HG03064 (cell line): ENCODE data around the gene TNRC6A.

Source experiments
- ATAC-seq: cut with Tn5 transposase; IDR thresholded peaks from one replicate; pipeline ENCODE4 v1.9.1; 2021; ENCODE audit warnings: low read depth; ENCODE audit not compliant: unreplicated experiment

Gene TNRC6A

DNA sequence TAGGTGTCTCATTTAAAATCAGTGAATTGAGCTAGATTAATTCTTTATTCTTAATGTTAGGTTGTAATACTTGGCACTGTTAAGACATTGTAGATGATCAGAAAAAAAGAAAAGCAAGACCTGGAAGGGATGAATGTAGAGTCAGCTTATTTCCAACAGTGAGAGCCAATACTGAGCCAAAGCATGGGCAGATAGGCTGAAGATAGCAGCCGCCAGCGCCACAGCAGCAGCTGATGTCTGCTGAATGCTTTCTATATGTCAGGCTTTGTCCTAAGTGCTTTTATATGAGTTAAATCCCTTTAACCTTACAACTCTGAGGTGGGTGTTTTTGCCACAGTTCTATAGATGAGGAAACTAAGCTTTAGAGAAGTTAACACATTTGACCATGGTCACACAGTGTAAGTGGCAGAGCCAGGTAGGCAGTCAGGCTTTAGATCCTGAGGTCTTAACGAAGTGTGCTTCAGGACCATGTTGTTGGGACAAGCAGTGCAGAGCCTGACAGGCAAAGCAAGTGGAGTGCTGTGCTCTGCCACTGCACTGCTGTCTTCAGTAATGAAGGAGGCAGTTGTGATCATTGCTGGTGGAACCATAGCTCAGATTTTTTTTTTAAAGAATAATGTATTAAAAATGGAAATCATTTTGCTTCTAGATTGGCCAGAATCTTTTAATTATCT is 25.9 kb downstream of the TNRC6A start:
- ATAC-seq = no peak

DNA sequence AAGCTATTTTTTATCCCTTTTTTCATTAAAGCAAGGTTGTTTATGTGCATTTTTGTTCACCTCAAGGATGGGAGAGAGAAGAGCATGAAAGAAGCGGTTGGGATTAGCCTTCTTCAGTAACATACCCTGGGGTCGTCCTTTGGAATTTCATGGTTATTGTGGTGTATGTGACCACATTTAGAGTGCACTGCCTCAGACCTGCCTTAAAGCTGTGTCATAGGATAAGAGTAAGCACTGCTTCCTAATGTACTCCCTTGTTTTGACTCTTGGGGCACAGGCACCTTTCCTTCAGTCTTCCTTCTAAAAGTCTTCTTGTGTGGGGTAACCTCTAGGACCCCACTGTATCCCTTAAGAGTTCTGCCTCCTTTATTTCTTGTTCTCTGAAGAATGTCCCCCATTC is 28.9 kb downstream of the TNRC6A start:
- ATAC-seq = no peak

DNA sequence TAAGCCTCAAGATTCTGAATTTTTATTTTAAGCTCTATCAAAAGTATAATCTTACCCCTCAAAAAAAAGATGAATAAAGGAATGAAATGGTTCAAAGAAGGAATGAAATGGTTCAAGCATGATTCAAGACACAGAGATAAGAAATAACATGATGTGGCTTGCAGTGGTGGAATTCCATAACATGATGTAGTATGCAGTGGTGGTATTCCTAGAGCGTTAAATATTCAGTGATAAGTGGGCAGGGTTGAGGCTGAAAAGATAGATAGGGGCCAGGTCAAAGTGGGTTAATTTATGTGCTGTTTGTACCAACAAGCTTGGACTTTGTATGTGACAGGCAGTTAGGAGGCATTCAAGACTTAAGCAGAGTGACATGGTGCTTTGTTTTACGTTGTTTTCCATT is 29.6 kb downstream of the TNRC6A start:
- ATAC-seq = no peak

DNA sequence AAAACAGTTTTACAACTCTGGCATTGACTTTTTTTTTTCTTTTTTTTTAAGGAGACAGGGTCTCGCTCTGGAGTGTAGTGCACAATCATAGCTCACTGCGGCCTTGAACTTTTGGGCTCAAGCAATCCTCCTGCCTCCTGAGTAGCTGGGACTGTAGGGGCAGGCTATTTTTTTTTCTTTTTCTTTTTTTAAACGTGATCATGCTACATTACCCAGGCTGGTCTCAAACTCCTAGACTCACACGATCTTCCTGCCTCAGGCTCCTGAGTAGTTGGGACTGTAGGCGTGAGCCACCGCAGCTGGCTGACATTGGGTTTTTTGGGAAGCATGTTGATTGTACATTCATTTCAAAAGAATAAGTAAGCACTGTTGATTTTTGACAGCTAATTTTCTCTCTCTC is 32.1 kb downstream of the TNRC6A start:
- ATAC-seq = no peak

DNA sequence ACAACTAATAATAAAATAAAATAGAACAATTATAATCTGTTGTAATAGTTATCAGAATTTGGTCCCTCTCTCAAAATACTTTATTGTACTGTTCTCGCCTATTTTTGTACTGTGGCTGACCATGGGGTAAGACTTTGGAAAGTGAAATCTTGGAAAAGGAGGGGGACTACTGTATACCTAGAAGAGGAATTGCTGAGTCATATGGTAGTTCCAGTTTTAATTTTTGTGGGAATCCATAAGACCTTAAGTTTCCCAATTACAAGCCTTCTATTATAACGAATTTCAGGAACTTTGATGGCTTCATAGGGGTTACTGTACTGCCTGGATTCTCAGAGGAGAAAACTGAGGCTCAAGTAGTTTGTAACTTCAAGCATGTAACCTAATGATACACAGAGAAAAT is 35.5 kb downstream of the TNRC6A start:
- no peak for ATAC-seq

DNA sequence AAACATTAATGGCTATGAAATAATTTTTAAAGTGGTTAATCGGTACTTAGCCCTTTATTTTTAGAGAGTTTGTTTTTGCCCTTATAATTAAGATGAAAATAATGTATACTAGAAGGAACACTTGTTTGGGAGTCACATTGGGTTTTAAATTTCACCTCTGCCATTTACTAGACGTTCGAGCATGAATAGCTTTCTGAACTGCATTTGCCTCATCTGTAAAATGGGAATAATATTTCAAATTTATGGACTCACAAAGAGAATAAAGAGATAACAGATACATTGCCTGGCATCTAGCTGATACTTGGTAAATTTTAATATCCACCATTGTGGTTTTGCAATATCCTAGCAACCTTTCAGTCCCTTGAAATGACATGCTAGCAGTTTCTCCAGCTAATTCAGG is 36.6 kb downstream of the TNRC6A start:
- no peak for ATAC-seq

DNA sequence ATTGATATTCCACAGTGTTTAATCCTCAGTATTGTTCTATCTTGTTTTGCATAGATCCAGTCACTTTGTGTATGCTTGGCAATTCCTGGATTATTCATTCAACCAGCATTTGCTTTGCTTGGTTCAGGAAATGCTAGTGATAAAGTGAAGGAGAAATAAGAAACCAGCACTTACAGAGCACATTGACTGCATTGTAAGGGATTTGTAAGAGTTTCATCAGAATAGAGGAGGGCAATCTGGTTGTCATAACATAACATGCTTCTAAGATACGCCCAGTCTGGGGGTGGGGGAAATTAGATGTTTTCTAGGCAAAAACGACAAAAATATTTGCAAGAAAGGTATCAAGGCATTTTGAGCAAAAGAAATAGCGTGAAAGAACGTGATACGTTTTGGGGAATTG is 40.4 kb downstream of the TNRC6A start:
- ATAC-seq = no peak

DNA sequence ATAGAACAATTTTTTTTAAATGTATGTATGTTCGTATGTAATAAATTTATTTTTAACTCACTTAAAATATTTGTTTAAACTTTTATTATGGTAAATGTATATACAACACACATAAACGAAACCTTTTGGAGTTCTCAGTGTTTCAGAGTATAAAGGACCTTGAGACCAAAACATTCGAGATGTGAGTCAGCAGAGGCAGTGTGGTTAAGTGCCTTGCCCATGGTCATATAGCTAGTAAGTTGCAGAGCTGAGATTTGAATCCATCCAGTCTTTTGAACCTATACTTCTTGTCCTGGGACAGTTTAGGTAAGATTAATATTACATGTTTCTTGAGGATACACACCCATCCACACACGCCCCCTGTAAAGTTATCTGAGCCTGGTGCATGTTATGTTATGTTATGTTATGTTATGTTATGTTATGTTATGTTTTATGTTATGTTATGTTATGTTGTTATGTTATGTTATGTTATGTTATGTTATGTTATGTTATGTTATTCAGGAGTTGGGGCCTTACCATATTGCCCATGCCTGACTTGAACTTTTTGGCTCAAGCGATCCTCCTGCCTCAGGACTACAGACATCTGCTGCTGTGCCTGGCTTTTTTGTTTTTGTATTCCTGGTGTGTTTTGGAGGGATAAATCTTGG is 41.8 kb downstream of the TNRC6A start:
- ATAC-seq = no peak

DNA sequence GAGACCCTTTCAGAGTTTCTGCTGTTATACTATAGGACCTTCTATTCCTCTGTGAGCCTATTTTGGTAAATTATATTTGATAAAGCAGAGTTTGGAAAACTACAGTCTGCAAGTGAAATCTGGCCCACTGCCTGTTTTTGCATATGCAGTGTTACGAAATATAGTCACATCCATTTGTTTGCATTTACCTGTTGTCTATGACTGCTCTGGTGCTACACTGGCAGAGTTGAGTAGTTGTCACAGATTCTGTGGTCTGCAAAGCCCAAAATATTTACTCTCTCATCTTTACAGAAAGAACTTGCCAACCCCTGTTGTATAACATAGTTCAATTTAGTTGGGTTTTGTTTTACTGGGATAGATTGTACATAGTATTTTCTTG is 42.3 kb downstream of the TNRC6A start:
- no peak for ATAC-seq

DNA sequence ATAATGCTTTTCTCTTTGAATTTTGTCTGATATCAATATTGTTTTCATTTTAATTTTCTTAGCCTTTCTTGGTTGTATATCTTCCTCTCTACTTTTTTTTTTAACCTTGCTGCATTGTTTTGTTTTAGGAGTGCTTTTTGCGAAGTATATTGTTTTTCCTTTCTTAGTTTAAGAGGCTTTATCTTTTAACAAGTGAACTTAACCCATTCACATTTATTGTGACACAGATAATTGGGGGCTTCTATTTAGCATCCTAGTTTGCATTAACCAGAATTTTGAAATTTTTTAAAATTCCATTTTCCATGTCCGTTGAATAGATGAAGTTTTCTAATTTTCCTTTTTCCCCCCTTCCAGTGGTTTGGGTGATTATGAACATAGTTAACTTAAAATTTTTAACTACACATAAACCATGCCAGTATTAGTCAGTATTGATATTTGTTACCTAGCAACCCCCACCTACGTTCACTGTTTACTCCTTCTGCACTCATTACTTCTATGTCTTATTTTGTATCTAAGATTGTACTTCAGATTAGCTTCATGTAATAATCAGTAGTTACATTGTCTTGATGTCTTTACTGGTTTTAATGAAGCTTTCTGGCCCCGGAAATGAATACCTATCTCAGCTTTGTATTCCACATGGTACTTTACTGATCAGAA is 44.4 kb downstream of the TNRC6A start:
- no peak for ATAC-seq

DNA sequence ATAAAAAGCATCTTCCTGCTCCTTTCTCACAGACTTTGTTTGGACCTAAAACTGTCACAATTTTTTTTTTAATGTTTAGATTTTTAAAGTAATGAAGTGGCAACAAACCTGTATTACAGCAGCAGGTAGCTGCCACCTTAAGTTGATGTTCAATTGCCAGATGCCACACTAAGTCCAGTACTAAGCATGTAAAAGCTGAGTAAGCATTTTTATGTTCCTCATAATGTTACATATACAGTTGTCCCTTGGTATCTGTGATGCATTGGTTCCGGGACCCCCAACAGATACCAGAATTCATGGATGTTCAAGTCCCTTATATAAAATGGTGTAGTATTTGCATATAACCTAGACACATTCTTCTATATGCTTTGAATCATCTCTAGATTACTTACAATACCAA is 45.1 kb downstream of the TNRC6A start:
- ATAC-seq = no peak

DNA sequence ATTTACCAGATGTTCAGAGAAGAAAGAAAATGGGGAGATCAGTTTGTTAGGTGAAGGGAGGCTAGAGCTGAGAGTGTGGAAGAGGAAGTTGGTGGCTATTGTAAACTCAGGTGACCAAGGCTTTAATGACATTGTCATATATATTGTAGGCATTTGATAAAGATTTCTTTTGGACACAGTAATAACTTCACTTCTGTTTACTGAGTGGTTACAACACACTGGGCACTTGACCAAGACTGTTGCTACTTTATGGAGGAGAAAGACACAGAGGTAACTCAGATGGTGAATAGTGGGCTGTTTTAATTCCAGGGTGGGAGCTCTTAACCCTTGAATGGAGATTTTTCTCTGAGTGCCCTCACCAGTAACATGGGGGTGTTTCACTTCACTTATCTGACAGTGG is 46.0 kb downstream of the TNRC6A start:
- ATAC-seq = no peak

DNA sequence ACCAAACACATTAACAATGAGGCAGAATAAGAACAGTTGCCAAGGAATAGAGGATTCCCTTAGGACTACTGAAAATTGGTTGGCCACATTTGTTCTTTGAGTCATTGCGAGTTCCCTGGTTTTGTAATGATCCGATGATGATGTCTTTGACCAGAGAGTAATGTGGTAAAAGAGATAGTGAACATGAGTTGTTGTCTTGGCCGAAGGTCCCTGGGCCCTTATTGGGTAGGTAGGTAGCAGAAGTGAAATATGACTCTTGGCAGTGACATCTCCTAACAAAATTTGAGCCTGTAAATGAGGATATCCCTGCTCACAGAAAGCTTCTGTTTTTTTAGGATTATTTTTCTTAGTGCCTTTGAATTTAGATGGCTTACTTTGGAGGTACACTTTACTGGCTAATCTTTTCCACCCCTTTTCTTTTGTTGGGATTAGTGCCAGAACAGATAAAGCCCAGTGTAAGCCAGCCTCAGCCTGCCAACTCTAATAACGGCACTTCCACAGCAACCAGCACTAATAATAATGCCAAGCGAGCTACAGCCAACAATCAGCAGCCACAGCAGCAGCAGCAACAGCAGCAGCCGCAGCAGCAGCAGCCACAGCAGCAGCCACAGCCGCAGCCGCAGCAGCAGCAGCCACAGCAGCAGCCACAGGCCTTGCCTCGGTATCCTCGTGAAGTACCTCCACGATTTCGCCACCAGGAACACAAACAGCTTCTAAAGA is 47.2 kb downstream of the TNRC6A start:
- no peak for ATAC-seq

DNA sequence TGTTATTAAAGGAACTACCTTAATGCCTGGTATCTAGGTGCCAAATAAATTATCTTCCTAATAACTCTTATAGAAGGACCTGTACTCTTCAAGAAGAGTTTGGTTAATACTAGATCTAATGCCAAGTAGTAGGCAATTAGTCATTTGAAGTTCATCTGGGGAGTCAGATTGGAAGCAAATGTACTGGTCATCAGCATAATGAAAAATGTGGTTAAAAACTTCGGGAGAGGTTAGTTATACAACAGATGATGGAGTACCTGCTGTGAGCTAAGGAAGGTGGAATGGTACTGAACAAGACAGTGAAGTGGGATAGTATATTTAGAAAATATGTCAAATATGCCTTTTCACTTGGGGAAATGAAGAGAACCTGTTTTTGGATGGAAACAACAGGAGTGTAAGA is 49.2 kb downstream of the TNRC6A start:
- no peak for ATAC-seq

DNA sequence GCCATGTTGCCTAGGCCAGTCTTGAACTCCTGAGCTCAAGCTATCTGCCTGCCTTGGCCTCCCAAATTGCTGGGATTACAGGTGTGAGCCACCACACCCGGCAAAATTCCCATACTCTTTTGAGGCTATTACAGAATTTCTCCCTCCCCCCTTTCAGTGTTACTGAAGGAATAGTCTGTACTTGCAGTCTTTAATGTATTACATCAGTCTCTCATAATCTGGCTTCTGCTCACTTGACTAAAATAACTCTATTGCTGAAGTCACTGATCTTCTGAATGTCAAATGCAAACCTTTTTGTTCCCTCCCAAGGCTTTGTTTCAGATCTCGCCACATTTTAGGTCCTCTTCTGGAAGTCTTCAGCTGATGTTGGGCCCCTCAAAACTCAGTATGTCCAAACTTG is 51.8 kb downstream of the TNRC6A start:
- ATAC-seq = no peak

DNA sequence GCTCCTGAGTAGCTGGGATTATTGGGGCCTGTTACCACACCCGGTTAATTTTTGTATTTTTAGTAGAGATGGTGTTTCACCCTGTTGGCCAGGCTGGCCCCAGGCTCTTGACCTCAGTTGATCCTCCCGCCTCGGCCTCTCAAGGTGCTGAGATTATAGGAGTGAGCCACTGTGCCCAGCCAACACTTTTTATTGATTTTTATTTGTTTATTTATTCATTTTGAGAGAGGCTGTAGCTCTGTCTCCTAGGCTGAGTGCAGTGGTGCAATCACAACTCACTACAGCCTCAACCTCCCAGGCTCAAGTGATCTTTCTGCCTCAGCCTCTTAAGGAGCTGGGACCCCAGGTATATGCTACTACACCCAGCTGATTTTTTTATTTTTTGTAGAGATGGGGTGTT is 54.7 kb downstream of the TNRC6A start:
- ATAC-seq = no peak

DNA sequence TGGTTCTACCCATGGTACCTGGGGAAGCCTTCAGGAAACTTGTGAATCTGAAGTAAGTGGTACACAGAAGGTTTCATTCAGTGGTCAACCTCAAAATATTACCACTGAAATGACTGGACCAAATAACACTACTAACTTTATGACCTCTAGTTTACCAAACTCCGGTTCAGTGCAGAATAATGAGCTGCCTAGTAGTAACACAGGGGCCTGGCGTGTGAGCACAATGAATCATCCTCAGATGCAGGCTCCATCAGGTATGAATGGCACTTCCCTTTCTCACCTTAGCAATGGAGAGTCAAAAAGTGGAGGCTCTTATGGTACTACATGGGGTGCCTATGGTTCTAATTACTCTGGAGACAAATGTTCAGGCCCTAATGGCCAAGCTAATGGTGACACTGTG is 60.4 kb downstream of the TNRC6A start:
- no peak for ATAC-seq

DNA sequence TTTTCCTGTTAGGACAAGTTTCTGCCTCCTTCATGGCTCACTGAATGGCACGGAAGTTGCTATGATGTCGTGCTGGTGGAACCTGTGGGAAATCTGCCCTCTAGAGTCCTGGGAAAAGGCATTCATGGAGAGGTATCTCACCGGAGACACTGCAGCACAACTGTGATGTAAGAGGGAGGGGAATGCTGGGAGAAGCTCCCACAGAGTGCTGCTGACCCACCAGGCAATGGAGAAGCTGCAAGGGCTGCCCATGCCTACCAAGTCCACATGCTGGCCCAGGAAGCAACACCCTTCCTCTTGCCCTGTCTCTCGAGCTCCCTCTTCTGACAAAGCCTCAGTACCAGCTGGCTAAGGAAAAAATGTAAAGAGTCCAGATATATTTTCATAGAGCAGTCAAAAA is 71.1 kb downstream of the TNRC6A start:
- no peak for ATAC-seq

DNA sequence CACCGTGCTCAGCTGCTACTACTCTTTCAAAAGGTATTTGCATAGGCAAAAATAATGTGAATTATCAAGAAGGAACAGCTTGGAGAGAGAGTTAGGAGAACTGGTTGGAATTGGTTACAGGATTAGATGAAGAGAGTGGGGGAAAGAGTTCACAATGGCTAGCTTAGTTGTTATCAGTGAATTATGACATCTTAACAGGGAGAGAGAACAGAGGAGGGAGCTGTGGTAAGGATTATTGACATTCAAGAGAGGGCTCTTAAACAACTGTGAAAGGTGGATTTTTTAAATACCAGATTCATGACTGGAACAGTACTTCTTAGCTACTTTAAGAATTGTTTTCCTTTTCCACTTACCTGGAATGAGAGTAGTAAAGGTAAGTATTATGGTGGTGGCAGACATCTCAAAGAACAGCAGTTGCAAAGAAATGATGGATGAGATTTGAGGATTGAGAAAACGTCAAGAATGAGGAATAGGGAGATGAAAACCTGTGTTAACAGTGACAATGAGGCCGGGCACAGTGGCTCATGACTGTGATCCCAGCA is 72.4 kb downstream of the TNRC6A start:
- no peak for ATAC-seq

DNA sequence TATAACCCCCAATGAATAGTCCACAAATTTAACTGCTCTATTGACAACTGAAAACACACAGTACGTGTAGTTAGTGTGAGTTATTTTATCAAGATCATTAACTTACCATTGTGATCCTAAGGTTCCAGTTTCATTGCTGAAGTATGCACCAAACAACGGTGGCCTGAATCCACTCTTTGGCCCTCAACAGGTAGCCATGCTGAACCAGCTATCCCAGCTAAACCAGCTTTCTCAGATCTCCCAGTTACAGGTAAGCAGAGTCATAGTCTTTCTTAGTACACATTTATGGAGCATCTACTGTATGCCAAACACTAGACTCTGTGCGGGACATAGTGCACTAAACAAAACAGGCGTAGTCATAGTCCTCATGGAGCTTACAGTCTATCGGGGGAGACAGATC is 76.0 kb downstream of the TNRC6A start:
- no peak for ATAC-seq

DNA sequence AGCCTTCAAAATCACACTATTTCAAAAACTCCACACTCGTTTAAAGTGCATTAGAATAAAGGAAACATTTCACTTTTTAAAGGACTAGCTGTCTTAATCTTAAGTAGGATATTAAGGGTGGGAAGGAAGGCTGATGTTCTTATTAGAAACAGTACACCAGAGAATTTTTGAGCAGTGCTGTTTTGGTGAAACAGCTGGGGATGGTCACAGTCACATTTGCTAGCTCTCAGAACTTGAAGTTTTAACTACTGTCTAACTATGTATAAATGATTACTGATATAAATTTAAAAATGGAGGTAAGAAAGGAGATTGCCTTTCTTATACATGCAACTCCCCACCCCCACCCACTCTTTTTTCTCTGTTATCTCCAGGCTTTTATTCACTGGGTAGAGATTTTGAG is 77.8 kb downstream of the TNRC6A start:
- no peak for ATAC-seq
